SKM-1 (cell line): ENCODE data around the gene IFNGR2.

ENCODE experiments used
- DNase-seq: peaks from one replicate; lab custom pipeline; 2025; ENCODE audit not compliant: unreplicated experiment; lab: John Stamatoyannopoulos, UW

The IFNGR2 gene

DNA sequence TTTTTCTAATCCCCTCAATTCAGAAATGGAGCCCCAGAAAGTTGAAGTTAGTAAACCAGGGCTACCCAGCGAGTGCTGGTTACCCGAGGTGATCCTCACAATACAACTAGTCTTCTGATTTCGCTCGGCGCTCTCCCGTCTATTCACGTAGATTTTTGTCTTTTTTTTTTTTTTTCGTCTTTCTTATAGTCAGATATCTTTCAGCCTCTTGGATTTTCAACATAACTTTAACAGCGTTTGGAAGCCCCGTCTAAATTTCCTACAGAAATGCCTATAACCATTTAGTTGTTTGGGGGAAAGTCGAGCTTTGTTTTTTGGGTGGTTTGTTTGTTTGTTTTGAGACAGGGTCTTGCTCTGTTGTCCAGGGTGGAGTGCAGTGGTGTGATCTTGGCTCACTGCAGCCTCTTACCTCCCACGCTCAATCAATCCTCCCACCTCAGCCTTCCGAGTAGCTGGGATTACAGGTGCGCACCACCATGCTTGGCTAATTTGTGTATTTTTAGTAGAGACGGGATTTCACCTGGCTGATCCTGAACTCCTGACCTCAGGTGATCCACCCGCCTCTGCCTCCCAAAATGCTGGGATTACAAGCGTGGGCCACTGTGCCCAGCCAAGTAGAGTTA, 77.4 kb downstream of the IFNGR2 start:
- DNase-seq, result no peak

DNA sequence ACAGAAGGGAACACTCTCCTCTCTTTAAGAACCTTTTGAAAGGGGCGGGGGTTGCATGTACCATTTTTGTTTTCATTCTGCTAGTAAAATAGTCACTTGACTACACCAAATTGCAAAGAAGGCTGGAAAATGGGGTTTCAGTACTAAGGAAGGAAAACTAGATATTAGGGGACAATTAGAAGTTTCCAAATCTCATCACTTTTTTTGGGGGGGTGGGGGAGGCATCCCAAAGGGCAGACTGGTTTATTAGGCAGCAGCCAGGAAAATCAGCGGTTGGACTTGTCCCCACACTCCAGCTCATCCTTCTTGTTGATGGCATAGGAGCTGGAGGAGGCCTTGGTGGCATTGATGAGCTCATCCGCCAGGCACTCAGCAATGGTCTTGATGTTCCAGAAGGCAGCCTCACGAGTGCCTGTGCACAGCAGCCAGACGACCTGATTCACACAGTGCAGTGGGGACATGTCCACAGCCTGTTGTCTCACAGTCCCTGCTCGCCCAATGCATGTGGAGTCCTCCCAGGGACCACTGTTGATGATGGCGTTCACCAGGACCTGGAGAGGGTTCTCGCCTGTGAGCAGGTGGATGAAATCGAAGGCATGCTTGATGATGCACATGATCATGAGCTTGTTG, 78.2 kb downstream of the IFNGR2 start:
- no peak for DNase-seq
